ENCODE measurements around the gene TNPO2.

- TF ChIP-seq CTCF (IDR thresholded peaks at IDR 0.05; ENCODE audit: poor library complexity), result no peak
- TF ChIP-seq EZH2 (IDR thresholded peaks at IDR 0.05; ENCODE audit: borderline replicate concordance), result no peak
- no peak for TF ChIP-seq EZH2phosphoT487 (IDR thresholded peaks at IDR 0.05; ENCODE audit: low read depth, severe bottlenecking, unreplicated experiment)
Measured at GRCh38 chr19:12652219-12652618, 71.5 kb downstream of the TNPO2 start.

Measured in hepatocyte (in vitro differentiated cells).